ENCODE results near the gene TPSG1.
A peak's percentile ranks its signal among the peaks of the same experiment; 100 is the strongest.
"Not testable (repeated sequence)": the region's sequence is repeated elsewhere in the genome, so short reads cannot be mapped to it uniquely, and the experiment has no call there.

The TPSG1 gene

GRCh38 chr16:1249031-1249755, 24.1 kb upstream of the TPSG1 start:
- FAIRE-seq; DNase-seq (ENCODE audit: insufficient read length, low spot score): not testable (repeated sequence)

- not testable (repeated sequence) for DNase-seq (ENCODE audit: insufficient read length, low spot score); FAIRE-seq
Observed at GRCh38 chr16:1247903-1248537, 23.0 kb upstream of the TPSG1 start.

- DNase-seq (ENCODE audit: insufficient read length, low spot score) (no peak), FAIRE-seq (no peak)
- no peak for TF ChIP-seq CTCF (IDR thresholded peaks at IDR 0.05; ENCODE audit: insufficient read depth, missing control alignments)
Observed at GRCh38 chr16:1245452-1246020, 20.5 kb upstream of the TPSG1 start.

GRCh38 chr16:1244881-1245280, 19.8 kb upstream of the TPSG1 start:
- FAIRE-seq (no peak), DNase-seq (ENCODE audit: insufficient read length, low spot score) (no peak)
- TF ChIP-seq CTCF (IDR thresholded peaks at IDR 0.05; ENCODE audit: insufficient read depth, missing control alignments) = no peak

GRCh38 chr16:1243907-1244850, 19.1 kb upstream of the TPSG1 start:
- not testable (repeated sequence) for FAIRE-seq; DNase-seq (ENCODE audit: insufficient read length, low spot score)

- DNase-seq (ENCODE audit: insufficient read length, low spot score); FAIRE-seq: not testable (repeated sequence)
Observed at GRCh38 chr16:1243363-1243762, 18.3 kb upstream of the TPSG1 start.

- not testable (repeated sequence) for DNase-seq (ENCODE audit: insufficient read length, low spot score); FAIRE-seq
Observed at GRCh38 chr16:1241081-1241480, 16.0 kb upstream of the TPSG1 start.

GRCh38 chr16:1240436-1240835, 15.4 kb upstream of the TPSG1 start, which contains the start of gene TPSAB1:
TPSAB1 (plus strand) TSS chr16:1240705; CDS start chr16:1240939, 234 bp downstream.
- DNase-seq (ENCODE audit: insufficient read length, low spot score); FAIRE-seq: not testable (repeated sequence)

- not testable (repeated sequence) for FAIRE-seq; DNase-seq (ENCODE audit: insufficient read length, low spot score)
Observed at GRCh38 chr16:1239575-1239974, 14.5 kb upstream of the TPSG1 start.

- DNase-seq (ENCODE audit: insufficient read length, low spot score); FAIRE-seq: not testable (repeated sequence)
Observed at GRCh38 chr16:1238909-1239308, 13.8 kb upstream of the TPSG1 start.

GRCh38 chr16:1237990-1238389, 12.9 kb upstream of the TPSG1 start:
- DNase-seq (ENCODE audit: insufficient read length, low spot score) (no peak), FAIRE-seq (no peak)
- TF ChIP-seq CTCF (IDR thresholded peaks at IDR 0.05; ENCODE audit: insufficient read depth, missing control alignments) = no peak

GRCh38 chr16:1236659-1237058, 11.6 kb upstream of the TPSG1 start:
- peak; percentile 38 for FAIRE-seq
- not testable (repeated sequence) for DNase-seq (ENCODE audit: insufficient read length, low spot score)

GRCh38 chr16:1232049-1232748, 7.1 kb upstream of the TPSG1 start:
- DNase-seq (ENCODE audit: insufficient read length, low spot score); FAIRE-seq: not testable (repeated sequence)

- not testable (repeated sequence) for DNase-seq (ENCODE audit: insufficient read length, low spot score); FAIRE-seq
Observed at GRCh38 chr16:1231301-1231700, 6.2 kb upstream of the TPSG1 start.

Measured in D721Med (cell line).